GM12864 (cell line): ENCODE data around the gene IL13RA1.

ENCODE experiments used
- DNase-seq: peaks from one replicate; pipeline ENCODE4 v3.0.0-alpha.2; 2011; ENCODE audit warnings: low read depth
- H3K4me3 ChIP-seq: 2 replicates; pipeline ENCODE4 v1.5.1; 2011; ENCODE audit warnings: mild to moderate bottlenecking, low read depth, low read length, control low read depth
- TF ChIP-seq, protein P1 (sequence below): IDR thresholded peaks from 2 replicates; pipeline ENCODE4 v1.5.1; 2011; ENCODE audit warnings: low read depth, mild to moderate bottlenecking, moderate library complexity, low read length, control low read depth, inconsistent platforms; ENCODE audit errors: missing control alignments

IL13RA1 gene

GRCh38 chrX:118823263-118824172 lies 96.1 kb downstream of the IL13RA1 start, which contains the start of gene ZCCHC12:
ZCCHC12 (plus strand) TSS chrX:118823824; CDS start chrX:118825245, 1,421 bp downstream.
- no peak within 1 kb of the TSS for H3K4me3 ChIP-seq
- TF ChIP-seq, protein P1, sequence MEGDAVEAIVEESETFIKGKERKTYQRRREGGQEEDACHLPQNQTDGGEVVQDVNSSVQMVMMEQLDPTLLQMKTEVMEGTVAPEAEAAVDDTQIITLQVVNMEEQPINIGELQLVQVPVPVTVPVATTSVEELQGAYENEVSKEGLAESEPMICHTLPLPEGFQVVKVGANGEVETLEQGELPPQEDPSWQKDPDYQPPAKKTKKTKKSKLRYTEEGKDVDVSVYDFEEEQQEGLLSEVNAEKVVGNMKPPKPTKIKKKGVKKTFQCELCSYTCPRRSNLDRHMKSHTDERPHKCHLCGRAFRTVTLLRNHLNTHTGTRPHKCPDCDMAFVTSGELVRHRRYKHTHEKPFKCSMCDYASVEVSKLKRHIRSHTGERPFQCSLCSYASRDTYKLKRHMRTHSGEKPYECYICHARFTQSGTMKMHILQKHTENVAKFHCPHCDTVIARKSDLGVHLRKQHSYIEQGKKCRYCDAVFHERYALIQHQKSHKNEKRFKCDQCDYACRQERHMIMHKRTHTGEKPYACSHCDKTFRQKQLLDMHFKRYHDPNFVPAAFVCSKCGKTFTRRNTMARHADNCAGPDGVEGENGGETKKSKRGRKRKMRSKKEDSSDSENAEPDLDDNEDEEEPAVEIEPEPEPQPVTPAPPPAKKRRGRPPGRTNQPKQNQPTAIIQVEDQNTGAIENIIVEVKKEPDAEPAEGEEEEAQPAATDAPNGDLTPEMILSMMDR = no peak
- DNase-seq = no peak

DNA sequence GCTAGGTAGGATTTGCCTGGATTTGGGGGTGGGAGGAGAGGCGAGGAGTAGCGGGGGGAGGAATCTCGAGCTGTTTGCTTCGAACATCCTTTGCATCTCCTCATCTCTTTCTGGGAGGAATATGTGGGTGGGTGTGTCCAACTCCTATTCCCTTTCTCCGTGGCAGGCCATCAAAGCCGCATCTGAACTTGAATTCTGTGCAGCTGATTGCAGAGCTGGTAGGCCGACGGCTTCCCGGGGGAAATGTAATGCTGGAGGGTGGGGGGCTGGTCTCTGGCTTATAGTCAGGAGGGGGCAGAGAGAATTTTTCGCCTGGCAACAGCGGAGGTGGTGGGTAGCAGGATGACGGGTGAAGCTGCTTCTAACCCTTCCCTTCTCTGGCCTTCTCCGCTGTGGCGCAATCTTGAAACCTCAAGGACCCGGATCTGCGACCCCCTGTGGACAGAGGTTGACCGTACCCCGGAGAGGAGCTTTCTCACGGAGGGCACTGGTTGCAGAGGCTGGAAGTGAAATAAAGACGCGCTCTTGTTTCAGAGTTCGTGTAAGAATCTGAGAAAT lies 96.8 kb downstream of the IL13RA1 start:
- H3K4me3 ChIP-seq = no peak overlapping the region
- TF ChIP-seq, protein P1 = no peak

DNA sequence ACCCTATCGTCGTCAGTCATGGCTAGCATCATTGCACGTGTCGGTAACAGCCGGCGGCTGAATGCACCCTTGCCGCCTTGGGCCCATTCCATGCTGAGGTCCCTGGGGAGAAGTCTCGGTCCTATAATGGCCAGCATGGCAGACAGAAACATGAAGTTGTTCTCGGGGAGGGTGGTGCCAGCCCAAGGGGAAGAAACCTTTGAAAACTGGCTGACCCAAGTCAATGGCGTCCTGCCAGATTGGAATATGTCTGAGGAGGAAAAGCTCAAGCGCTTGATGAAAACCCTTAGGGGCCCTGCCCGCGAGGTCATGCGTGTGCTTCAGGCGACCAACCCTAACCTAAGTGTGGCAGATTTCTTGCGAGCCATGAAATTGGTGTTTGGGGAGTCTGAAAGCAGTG lies 97.8 kb downstream of the IL13RA1 start:
- DNase-seq = no peak
- TF ChIP-seq, protein P1 = no peak
- no peak overlapping the region for H3K4me3 ChIP-seq

More for the DNA sequence above, 96.8 kb downstream of the IL13RA1 start:
- DNase-seq = no peak

DNA sequence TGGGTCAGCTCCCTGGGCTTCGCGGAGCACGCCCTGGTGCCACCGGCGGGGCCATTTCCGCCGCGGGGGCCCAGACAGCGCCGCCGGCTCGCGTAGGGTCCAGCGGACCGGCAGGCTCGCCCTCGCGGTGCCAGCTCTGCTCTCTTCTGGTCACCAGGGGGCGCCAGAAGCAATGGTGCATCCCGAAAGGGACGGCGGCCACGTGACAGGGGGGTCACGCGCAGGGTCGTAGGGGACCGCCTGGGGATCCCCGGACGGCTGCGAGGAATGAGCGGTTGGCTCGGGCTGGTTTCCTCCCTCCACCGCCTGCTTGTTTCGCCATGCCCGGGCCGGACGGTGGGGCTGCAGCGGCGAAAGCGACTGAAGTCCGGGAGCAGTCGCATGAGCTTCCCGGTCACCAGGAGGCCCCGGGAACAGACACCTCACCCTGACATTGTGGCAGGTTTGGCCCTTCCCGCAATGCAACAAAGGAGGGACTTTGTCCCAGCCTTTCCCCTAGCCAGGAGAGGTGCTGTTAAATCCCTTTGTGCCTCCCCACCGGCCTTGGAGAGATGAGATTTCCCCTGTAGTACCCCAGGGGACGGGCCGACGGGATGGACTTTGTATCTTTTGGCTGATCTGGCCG lies 112.0 kb downstream of the IL13RA1 start:
- no peak for DNase-seq
- TF ChIP-seq, protein P1 = peak; percentile 62
- H3K4me3 ChIP-seq = peak overlapping the region; percentile 11
